ENCODE measurements around the gene FAM13A.

FAM13A gene

GRCh38 chr4:88820698-88821415, 236.1 kb downstream of the FAM13A start:
- no peak for FAIRE-seq
- no peak for DNase-seq (ENCODE audit: insufficient read length, low spot score)

- DNase-seq (ENCODE audit: insufficient read length, low spot score) (no peak), FAIRE-seq (no peak)
These were observed 236.9 kb downstream of the FAM13A start for GRCh38 chr4:88819818-88820697.

GRCh38 chr4:88818631-88819470, 238.1 kb downstream of the FAM13A start:
- no peak for FAIRE-seq
- peak; percentile 8 for DNase-seq (ENCODE audit: insufficient read length, low spot score)

GRCh38 chr4:88817740-88818139, 239.2 kb downstream of the FAM13A start:
- no peak for DNase-seq (ENCODE audit: insufficient read length, low spot score)
- no peak for FAIRE-seq

GRCh38 chr4:88816360-88816759, 240.6 kb downstream of the FAM13A start:
- FAIRE-seq = no peak
- no peak for DNase-seq (ENCODE audit: insufficient read length, low spot score)

GRCh38 chr4:88814043-88814617, 242.9 kb downstream of the FAM13A start:
- DNase-seq (ENCODE audit: insufficient read length, low spot score) = no peak

GRCh38 chr4:88813013-88813412, 244.0 kb downstream of the FAM13A start:
- DNase-seq (ENCODE audit: insufficient read length, low spot score) (no peak), FAIRE-seq (no peak)

More at GRCh38 chr4:88814043-88814617, 242.9 kb downstream of the FAM13A start:
- no peak for FAIRE-seq

- no peak for FAIRE-seq
These were observed 244.6 kb downstream of the FAM13A start for GRCh38 chr4:88812420-88812819.

GRCh38 chr4:88811904-88812303, 245.1 kb downstream of the FAM13A start:
- FAIRE-seq (no peak), DNase-seq (ENCODE audit: insufficient read length, low spot score) (no peak)

More at GRCh38 chr4:88812420-88812819, 244.6 kb downstream of the FAM13A start:
- no peak for DNase-seq (ENCODE audit: insufficient read length, low spot score)

GRCh38 chr4:88810325-88810724, 246.7 kb downstream of the FAM13A start:
- FAIRE-seq (no peak), DNase-seq (ENCODE audit: insufficient read length, low spot score) (no peak)

- DNase-seq (ENCODE audit: insufficient read length, low spot score) = no peak
- FAIRE-seq = no peak
These were observed 247.3 kb downstream of the FAM13A start for GRCh38 chr4:88809576-88810219.

GRCh38 chr4:88809101-88809500, 247.9 kb downstream of the FAM13A start:
- FAIRE-seq = no peak

GRCh38 chr4:88807499-88807898, 249.5 kb downstream of the FAM13A start:
- no peak for FAIRE-seq

More at GRCh38 chr4:88809101-88809500, 247.9 kb downstream of the FAM13A start:
- DNase-seq (ENCODE audit: insufficient read length, low spot score) = no peak

GRCh38 chr4:88804234-88804633, 252.8 kb downstream of the FAM13A start:
- DNase-seq (ENCODE audit: insufficient read length, low spot score) (no peak), FAIRE-seq (no peak)

More at GRCh38 chr4:88807499-88807898, 249.5 kb downstream of the FAM13A start:
- DNase-seq (ENCODE audit: insufficient read length, low spot score) = no peak

GRCh38 chr4:88803600-88804096, 253.3 kb downstream of the FAM13A start:
- FAIRE-seq (no peak), DNase-seq (ENCODE audit: insufficient read length, low spot score) (peak; percentile 11)

- FAIRE-seq = no peak
- no peak for DNase-seq (ENCODE audit: insufficient read length, low spot score)
These were observed 254.2 kb downstream of the FAM13A start for GRCh38 chr4:88802585-88803286.

- FAIRE-seq = no peak
- DNase-seq (ENCODE audit: insufficient read length, low spot score) = no peak
These were observed 254.8 kb downstream of the FAM13A start for GRCh38 chr4:88802138-88802537.

- no peak for FAIRE-seq
- no peak for DNase-seq (ENCODE audit: insufficient read length, low spot score)
These were observed 257.1 kb downstream of the FAM13A start for GRCh38 chr4:88799900-88800299.

- no peak for FAIRE-seq
- DNase-seq (ENCODE audit: insufficient read length, low spot score) = no peak
These were observed 259.3 kb downstream of the FAM13A start for GRCh38 chr4:88797725-88798124.

All from HTR-8/SVneo (cell line).